Superior temporal gyrus (tissue), 1 donor: ENCODE results near the gene SNCG.
"Not testable (repeated sequence)": the region's sequence is repeated elsewhere in the genome, so short reads cannot be mapped to it uniquely, and the experiment has no call there.

Experiments
- DNase-seq: peaks from one replicate; pipeline ENCODE4 v3.0.0-alpha.2; 2016; ENCODE audit errors: extremely low spot score

The SNCG gene

GRCh38 chr10:86944907-86945306, 13.5 kb upstream of the SNCG start:
- no peak for DNase-seq

- no peak for DNase-seq
These were observed 12.8 kb upstream of the SNCG start for GRCh38 chr10:86945361-86946212.

- DNase-seq = no peak
These were observed 11.9 kb upstream of the SNCG start for GRCh38 chr10:86946213-86947155.

- DNase-seq = not testable (repeated sequence)
These were observed 10.6 kb upstream of the SNCG start for GRCh38 chr10:86947806-86948205.

- no peak for DNase-seq
These were observed 8.1 kb upstream of the SNCG start for GRCh38 chr10:86950349-86950748.

GRCh38 chr10:86951184-86951761, 7.1 kb upstream of the SNCG start:
- no peak for DNase-seq

GRCh38 chr10:86952106-86952505, 6.3 kb upstream of the SNCG start:
- no peak for DNase-seq

GRCh38 chr10:86952697-86953096, 5.7 kb upstream of the SNCG start:
- not testable (repeated sequence) for DNase-seq

GRCh38 chr10:86953747-86954680, 4.4 kb upstream of the SNCG start:
- DNase-seq = no peak

- DNase-seq = no peak
These were observed 3.5 kb upstream of the SNCG start for GRCh38 chr10:86954681-86955500.

GRCh38 chr10:86955501-86956194, 2.8 kb upstream of the SNCG start:
- no peak for DNase-seq

GRCh38 chr10:86956195-86956847, 2.1 kb upstream of the SNCG start:
- no peak for DNase-seq

- no peak for DNase-seq
These were observed 1.5 kb upstream of the SNCG start for GRCh38 chr10:86956848-86957448.

GRCh38 chr10:86957471-86958115, 806 bp upstream of the SNCG start, which contains the start of gene MMRN2:
MMRN2 (minus strand) TSS chr10:86957615; CDS start chr10:86957541, 74 bp downstream.
- no peak for DNase-seq

- no peak for DNase-seq
These were observed 720 bp downstream of the SNCG start for GRCh38 chr10:86958901-86959736.

- DNase-seq = no peak
These were observed 1.3 kb downstream of the SNCG start for GRCh38 chr10:86959737-86960002.
